A673 (cell line): ENCODE measurements around the gene SOX6. TPM values are rescaled to one million over a fixed set of nuclear protein-coding genes. Genes with fewer than 3 reads are reported as not detected.

ENCODE experiments used
- BruUV-seq: library from RNA; stranded (reverse); fragments of 400-500 nt; replicated peaks from 2 replicates; lab custom pipeline; 2021; lab: Mats Ljungman, UMichigan
- CTCF ChIA-PET: fragments of 300-600 bp; sonication (Branson Sonifier 250); formaldehyde crosslinking; loops from one replicate; lab custom pipeline; 2022; ENCODE audit warnings: antibody characterized with exemption; lab: Charles Lee
- POLR2A ChIA-PET: fragments of 300-600 bp; sonication (Branson Sonifier 250); formaldehyde crosslinking; loops from one replicate; lab custom pipeline; 2022; ENCODE audit warnings: antibody characterized with exemption; ENCODE audit not compliant: low non-redundant PET; lab: Charles Lee
- DNase-seq: peaks from one replicate; pipeline ENCODE4 v3.0.0-alpha.2; 2015; ENCODE audit warnings: low spot score
- H3K27ac ChIP-seq: fragments of 200-600 bp; sonication (generic); 2 replicates; pipeline ENCODE4 v1.5.1; 2016; ENCODE audit warnings: mixed run types, low read depth, mild to moderate bottlenecking, mixed read lengths, antibody characterized with exemption, low read length; ENCODE audit not compliant: poor library complexity, severe bottlenecking
- H3K27me3 ChIP-seq: fragments of 200-600 bp; sonication (generic); replicated peaks from 2 replicates; pipeline ENCODE4 v1.6.1; 2017; ENCODE audit warnings: mixed run types, low read depth, mild to moderate bottlenecking, mixed read lengths, antibody characterized with exemption, low read length; ENCODE audit not compliant: insufficient read depth, poor library complexity
- H3K36me3 ChIP-seq: fragments of 200-600 bp; sonication (generic); 2 replicates; pipeline ENCODE4 v1.6.1; 2016; ENCODE audit warnings: mixed run types, mild to moderate bottlenecking, mixed read lengths, antibody characterized with exemption, low read length; ENCODE audit not compliant: insufficient read depth, poor library complexity, severe bottlenecking
- H3K4me1 ChIP-seq: fragments of 200-600 bp; sonication (generic); 2 replicates; pipeline ENCODE4 v1.6.1; 2017; ENCODE audit warnings: mixed run types, mild to moderate bottlenecking, mixed read lengths, antibody characterized with exemption, low read length; ENCODE audit not compliant: insufficient read depth, poor library complexity, severe bottlenecking
- H3K4me3 ChIP-seq: fragments of 200-600 bp; sonication (generic); 2 replicates; pipeline ENCODE4 v1.5.1; 2016; ENCODE audit warnings: low read depth, mixed run types, mild to moderate bottlenecking, mixed read lengths, low read length; ENCODE audit not compliant: poor library complexity, severe bottlenecking
- H3K9me3 ChIP-seq: fragments of 200-600 bp; sonication (generic); 2 replicates; pipeline ENCODE4 v1.6.1; 2016; ENCODE audit warnings: mixed run types, low read depth, mild to moderate bottlenecking, mixed read lengths, antibody characterized with exemption, low read length; ENCODE audit not compliant: poor library complexity, severe bottlenecking
- CTCF ChIP-seq: fragments of 300-800, 200-600 bp; sonication (generic); conservative IDR thresholded peaks from 2 replicates; pipeline ENCODE4 v1.5.1; 2017; ENCODE audit warnings: low read depth, mild to moderate bottlenecking, antibody characterized with exemption, low read length, moderate library complexity, mixed read lengths
- EZH2 ChIP-seq: fragments of 200-600 bp; sonication (generic); IDR thresholded peaks from 2 replicates; pipeline ENCODE4 v1.6.1; 2017; ENCODE audit warnings: borderline replicate concordance, low read depth, mild to moderate bottlenecking, mixed read lengths, antibody characterized with exemption, low read length; ENCODE audit not compliant: poor library complexity, severe bottlenecking
- intact Hi-C: fragments of 100-400 bp; cut with micrococcal nuclease; formaldehyde crosslinking; loops from one replicate; pipeline ENCODE4 v1.10.0; 2022; ENCODE audit not compliant: unreplicated experiment
- total RNA-seq: library from RNA; stranded (reverse); gene quantifications from 2 replicates; pipeline ENCODE4 v1.2.3, GENCODE V29; 2021

Gene SOX6
- total RNA-seq, 1 experiment from 2014 or later = 27.5 TPM

- no TSS peak for BruUV-seq
- H3K4me1 ChIP-seq = peaks cover 58% of the 10 kb centered on the region
- no peak overlapping the region for H3K4me3 ChIP-seq
- H3K27me3 ChIP-seq = no peaks in the 10 kb centered on the region
- intact Hi-C loops = no loop called here
- DNase-seq = no peak
- H3K27ac ChIP-seq = no peak overlapping the region
- ChIA-PET CTCF (no interaction called here), POLR2A (interaction anchor here (0.6 kb wide), 1 partner anchor 105 kb away, joined by 3 read pairs; no protein-coding TSS in a partner anchor)
- no peaks in the 10 kb centered on the region for H3K36me3 ChIP-seq
- no peaks in the 10 kb centered on the region for H3K9me3 ChIP-seq
- TF ChIP-seq EZH2 = no peak
- TF ChIP-seq CTCF = no peak
These were observed 14.5 kb downstream of the SOX6 start for GRCh38 chr11:16341853-16342252.

- no peak for DNase-seq
- Histone ChIP-seq H3K27ac (no peak overlapping the region), H3K36me3 (no peaks in the 10 kb centered on the region), H3K9me3 (no peaks in the 10 kb centered on the region), H3K4me3 (no peak overlapping the region), H3K4me1 (peaks cover 47% of the 10 kb centered on the region), H3K27me3 (no peaks in the 10 kb centered on the region)
- TF ChIP-seq EZH2 (no peak), CTCF (no peak)
- POLR2A ChIA-PET = no interaction called here
- CTCF ChIA-PET = no interaction called here
- intact Hi-C loops = no loop called here
- no TSS peak for BruUV-seq
These were observed 18.0 kb downstream of the SOX6 start for GRCh38 chr11:16338393-16338792.

GRCh38 chr11:16337421-16338213 is 18.7 kb downstream of the SOX6 start:
- Histone ChIP-seq H3K4me1 (peaks cover 39% of the 10 kb centered on the region), H3K9me3 (no peaks in the 10 kb centered on the region), H3K27ac (no peak overlapping the region), H3K36me3 (no peaks in the 10 kb centered on the region), H3K27me3 (no peaks in the 10 kb centered on the region), H3K4me3 (no peak overlapping the region)
- ChIA-PET CTCF (no interaction called here), POLR2A (no interaction called here)
- no peak for DNase-seq
- BruUV-seq = no TSS peak
- intact Hi-C loops = no loop called here
- TF ChIP-seq CTCF (no peak), EZH2 (no peak)
